HG03432 (cell line): ENCODE results near the gene RMI2.

Experiments
- ATAC-seq: cut with Tn5 transposase; IDR thresholded peaks from one replicate; pipeline ENCODE4 v1.9.1; 2021; ENCODE audit warnings: mild to moderate bottlenecking, moderate library complexity; ENCODE audit not compliant: unreplicated experiment

Gene RMI2

DNA sequence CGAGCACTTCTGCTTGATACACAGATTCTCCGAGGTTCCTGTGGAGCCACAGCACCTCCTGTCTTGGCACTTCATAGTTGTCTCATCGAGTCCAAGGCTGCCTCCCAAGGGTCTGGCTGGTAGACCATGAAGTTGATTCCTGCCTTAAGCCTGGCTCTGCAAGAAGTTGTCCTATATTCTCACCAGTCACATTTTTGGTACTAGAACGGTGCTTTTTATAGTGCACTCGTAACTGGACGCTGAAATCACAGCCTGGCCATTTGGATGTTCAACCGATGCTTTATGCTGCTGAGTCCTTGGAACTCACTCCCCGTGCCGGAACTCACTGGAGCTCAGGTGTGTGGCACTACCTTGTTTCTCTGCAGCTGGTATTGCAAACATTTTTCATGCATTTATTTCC is 35.6 kb downstream of the RMI2 start:
- no peak for ATAC-seq

DNA sequence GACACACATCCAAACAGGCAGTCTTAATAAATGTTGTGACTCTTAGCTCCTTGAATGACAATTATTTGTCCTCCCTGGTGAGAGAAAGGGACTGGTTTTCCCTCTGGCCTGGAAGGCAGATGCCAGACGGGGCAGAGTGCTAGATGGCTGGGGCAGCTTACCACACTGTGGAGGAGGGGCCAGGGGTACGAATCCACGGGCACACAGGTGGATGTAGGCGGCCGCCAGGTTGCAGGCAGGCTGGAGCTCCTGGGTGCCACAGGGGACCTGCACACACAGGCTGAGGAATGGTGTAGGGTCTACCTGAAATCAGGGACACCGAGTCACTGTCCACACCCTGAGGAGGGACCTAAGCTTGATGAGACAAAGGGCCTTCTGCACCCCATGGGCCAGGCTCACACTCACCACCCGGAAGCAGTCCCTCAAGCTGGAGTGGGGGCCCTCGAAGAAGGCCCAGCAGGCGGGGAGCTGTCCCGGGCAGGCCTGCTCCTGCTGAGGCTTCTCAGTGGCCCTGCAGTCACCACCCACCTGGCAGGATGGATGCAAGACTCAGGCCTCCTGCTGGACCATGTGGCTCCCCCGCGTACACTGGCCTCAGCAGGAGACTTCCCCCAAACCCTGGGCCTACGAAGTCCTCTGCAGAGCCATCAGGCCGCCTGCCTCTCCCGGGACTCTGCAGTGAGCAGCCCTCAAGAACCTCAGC is 38.4 kb downstream of the RMI2 start:
- ATAC-seq = no peak

DNA sequence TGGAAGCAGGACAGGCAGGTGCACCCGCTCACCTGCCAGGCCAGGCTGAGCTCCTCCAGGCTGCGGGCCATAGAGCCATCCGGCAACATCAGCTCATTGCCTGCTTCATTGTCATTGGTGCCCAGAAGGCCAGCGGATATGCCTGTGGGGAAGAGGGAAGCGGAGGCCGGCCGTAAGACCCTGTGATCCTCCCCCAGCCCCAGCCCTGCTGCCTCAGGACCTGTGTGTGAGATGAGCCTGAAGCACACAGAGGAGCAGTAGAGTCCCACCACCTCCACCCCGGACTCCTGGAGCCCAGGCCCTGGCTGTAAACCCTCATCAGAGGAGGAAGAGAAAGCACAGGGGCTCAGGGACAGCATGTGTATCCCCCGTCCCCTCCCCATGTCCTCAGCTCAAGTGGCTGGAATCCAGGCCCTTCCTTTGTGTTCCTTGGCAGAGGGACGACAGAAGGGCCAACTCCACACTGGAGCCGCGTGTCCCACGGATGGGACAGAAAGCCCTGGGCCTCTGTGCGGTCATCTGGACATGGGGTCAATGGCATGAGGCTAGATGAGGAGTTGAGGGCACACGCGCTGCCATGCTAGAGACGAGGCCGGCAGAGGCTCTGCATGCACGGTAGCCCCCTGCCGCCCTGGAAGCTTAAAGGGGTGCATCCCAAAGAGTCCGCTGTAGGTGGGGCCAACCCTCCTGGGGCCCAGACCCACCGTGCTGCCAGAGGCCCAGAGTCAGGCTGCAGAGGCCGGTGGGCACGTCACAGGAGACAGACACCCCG is 39.1 kb downstream of the RMI2 start:
- ATAC-seq = no peak

DNA sequence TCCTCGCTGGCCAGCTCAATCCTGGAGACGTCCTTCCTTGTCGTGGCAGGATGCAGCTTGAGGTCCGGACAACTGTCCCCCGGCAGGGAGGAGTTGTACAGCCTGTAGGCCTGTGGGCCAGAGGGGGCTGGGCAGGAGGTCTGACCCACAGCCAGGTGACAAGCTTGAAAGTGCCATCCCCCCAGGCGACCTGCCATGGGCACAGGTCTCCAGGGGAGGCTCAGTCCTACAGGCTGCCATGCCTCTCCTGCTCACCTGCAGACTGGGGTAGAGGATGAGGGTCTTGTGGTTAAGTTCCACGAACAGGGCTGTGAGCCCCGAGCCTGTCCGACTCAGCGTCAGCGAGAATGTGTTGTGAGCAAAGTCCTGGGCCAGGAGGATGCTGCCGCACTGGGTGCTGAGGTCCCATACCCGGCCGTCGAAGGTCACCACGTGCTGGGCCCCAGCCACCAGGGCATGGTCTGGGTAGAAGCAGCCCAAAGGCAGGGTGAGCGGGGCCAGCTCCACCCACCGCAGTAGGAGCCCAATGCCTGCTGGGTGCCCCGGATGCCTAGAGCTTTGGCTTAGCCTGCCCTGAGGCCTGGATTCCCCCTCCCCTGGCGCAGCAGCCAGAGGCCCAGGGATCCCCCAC is 39.8 kb downstream of the RMI2 start:
- ATAC-seq = no peak

DNA sequence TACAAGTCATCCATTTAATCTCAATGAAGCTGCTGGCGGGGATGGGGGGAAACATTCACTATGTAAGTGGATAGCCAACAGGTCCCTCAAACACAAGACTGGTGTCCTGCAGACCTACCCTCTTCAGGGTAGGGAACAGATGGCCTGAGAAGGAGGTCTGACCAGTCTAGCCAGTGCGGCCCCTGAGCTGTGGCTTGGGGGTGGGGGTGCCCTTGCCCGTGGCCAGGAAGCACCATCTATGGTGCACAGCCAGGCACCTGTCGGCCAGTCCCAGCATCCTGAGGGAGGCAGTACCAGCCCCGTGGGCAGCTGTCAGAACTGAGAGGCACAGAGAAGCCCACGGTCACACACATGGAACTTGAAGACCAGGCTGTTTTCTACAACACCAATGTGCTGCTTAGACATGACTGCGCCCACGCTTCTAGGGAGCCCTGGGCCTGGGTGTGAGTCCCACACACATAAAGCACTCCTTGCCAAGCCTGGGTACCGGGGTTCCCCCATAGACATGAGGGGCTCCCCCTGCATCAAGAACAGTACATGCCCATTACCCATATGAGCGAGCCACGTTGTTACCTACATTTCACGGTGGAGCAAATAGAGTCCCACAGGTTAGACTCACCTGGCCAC is 40.9 kb downstream of the RMI2 start:
- ATAC-seq = no peak

DNA sequence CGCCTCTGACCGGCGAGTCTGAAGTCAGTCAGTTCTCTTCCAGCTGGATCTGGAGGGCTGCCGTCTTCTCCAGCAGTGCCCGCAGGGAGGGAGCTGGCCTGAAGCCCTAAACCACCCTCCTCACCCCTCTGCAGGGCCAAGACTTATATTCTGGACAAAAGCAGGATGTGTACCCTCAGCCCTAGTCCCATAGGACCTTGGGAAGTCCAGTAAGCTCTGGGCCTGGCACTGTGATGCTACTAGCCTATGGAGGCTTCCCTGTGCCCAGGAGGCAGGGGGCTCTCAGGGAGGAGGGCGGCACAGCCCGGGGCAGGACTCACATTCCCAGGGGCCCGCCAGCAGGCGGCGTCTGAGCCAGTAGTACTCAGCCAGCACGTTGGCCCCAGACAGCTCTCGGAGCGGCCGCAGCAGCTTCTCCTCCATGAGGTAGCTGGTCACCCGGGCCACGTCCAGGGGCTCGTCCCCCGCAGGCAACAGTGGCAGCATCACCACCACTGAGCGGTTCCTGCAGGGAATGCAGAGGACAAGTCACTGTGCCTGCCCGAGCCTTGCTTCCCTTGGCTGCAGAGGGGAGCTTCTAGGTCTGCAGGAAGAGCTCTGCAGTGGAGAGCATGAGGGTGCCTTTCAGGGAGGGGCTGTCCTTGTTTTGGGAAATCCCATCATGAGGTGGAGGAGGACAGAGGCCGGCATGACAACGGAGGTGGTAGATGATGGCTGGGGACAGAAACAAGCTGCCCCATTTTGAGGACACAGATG is 41.7 kb downstream of the RMI2 start:
- no peak for ATAC-seq

DNA sequence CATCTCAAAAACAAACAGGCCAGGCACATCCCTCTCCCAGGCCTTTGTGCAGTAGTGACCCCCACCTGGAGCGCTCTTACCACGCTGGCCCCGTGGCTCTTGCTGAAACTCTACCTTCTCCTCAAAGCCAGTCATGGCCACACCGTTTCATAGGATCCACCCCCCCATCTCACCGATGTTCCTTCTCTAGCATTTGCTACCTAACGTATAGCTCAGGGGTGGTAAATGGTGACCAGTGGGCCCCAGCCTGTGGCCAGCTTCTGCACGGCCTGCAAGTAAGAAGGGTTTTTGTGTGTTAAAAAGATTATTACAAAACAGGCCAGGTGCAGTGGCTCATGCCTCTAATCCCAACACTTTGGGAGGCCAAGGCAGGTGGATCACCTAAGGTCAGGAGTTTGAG is 43.8 kb downstream of the RMI2 start:
- no peak for ATAC-seq

DNA sequence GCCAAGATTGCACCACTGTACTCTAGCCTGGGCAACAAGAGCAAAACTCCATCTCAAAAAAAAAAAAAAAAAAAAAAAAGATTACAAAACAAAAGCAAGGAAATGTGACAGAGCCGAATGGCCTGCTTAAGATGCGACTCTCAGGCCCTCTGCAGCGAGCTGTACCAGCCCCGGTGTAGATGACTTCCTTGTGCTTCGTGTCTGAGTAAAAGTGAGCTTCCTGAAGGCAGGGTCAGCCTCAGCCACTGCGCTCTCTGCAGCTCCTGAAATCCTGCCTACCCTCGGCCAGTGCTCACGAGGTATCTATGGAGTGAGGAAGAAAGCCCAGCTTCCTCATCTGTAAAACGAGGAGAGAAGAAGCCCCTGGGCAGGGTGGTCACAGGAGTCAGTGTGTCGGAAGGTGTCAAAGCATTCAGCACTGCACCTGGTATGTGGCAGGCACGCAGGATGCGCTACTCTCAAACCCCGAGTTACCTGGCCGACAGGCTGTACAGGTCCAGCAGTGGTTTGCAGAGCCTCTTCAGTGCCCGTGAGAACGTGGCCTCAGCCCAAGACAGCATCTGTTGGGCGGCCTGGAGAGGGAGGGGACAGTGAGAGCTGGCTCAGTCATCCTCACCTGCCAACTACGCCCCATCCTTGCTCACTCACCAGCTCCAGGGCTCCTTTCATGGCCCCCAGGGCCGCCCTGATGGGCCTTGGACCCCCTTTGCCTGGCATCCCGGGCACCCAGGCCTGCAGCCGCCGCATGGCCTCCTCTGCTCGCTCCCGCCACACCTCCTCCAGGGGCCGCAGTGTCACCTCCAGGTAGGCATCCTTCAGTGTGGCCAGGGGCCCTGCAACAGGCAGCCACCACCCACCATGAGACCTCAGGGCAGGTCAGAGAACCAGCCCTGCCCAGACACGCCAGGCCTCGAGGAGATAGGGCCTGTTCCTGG is 44.6 kb downstream of the RMI2 start:
- ATAC-seq = no peak

DNA sequence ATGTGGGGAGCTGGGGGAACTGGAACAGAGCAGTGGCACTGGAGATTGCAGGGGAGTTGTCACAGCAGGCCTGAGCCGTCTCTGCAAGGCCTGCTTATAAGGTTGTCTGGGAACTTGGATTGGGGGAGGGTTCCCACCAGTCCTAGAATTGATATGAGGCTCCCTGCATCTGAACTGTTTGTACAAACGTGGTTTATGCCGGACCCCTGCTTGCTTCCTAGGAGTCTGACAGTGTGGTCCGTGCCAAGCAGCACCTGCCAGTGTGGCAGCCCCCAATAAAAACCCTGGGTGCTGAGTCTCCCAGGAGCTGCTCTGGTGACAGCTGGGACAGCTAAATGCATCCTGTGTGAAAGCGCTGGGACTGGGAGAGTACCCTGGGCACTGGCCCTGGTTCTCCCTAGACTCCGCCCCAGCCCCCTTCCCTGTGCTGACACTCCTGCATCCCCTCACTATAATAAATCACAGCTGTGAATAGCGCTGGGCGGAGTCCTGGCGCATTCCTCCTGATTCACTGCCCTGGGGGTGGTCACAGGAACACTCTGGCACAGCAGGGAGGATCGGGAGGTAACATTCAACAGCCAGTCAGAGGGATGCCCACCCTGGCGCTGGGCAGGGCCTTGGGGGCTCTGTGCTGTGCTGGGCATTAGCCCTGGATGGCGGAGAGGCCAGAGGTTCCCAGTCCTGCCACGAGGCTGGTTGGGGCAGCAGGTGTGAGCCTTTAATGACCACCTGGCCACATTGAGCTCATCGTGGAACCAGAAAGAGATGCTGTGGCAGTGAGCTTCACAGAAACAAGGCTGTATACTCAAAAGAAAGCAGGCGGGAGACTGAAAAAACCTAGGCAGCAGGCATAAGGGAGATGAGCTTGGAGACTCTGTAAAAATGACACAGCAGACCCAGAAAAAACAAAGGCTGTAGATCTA is 45.6 kb downstream of the RMI2 start:
- ATAC-seq = no peak

DNA sequence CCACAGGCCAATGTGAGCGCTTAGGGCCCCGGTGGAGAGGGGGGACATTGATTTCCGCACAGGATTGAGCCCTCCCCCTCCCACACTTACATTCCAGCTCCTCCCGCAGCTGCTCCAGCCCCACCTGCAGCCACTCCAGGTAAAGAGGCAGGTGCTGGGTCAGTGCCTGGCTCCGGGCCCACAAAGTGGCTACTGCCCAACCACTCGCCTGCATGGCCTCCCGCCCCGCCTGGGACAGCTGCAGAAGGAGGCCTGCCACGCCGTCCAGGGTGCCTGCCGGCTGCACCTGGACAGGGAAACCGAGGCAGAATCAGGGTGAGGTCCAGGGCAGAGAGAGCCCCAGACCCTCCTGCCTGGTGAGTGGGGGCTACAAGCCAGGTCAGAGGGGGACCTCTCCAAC is 46.3 kb downstream of the RMI2 start:
- ATAC-seq = no peak

DNA sequence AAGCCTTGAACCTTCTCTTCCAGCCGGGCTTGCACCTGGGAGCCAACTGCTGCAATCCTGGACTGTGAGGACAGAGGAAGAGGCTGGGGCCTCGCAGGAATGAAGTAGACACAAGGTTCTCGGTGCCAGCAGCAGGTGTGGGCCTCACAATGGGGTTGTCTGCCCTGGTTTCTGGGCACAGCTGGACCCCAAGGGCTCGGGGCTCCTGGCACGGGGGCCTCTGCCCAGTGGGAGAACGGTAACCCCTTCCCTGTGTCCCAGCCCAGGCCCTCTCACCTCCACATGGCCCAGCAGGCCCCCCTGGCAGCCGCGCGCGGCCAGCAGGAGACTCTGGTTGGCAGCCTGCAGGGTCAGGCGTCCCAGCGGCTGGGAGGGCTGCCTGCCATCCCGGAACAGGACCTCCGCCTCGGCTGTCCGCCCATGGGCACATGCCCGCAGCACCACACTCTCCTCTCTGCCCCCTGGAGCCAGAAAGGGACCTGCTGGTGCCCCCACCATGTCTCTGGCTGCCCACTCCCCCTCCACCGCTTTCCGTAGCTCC is 46.9 kb downstream of the RMI2 start:
- no peak for ATAC-seq

DNA sequence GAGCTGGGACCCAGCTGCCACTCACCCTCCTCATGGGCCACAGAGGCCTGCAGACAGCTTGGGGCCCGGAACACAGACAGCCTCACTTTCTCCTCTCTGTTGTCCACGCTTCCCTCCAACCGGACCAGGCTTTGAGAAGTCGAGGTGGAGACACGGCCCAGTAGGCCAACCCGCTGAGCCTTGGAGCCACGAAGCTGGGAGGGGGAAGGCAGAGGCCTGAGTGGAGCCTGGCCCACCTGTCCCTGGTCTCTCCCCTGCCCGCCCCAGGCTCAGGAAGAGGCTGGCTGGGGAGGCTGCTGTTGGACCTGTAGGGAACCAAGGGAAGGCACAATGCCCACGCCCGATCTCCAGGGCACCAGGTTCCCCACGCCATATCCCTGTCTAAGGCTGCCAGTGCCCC is 48.1 kb downstream of the RMI2 start:
- ATAC-seq = no peak

DNA sequence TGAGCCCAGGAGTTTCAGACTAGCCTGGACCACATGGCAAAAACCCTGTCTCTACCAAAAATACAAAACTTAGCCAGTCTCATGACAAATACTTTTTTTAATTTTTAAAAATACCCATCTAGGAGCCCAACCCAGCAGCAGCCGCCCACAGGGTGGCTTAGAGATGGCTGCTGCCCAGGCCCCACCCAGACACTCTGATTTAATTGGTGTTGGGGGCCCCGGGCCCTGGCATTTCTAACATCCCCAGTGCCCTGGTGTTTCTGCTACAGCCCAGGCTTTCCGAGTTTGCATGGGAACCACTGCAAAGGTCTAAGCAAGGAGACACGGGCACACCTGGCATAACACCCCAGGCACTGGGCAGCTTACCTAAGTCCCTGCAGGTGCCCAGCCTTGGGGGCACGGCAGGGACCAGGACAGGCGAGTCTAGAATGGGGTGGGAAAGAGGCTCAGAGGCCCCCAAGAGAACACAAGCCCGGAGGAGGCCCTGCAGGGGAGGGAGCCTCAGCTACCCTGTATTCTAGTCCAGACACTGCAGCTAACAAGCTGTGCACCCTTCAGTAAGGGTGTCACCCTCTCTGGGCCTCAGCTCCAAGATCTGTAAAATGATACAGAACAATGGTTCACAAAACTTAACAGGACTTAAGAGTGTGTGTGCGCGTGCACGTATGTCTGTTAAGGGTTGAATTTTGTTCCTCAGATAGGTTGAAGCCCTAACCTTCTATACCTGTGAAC is 48.8 kb downstream of the RMI2 start:
- ATAC-seq = no peak

DNA sequence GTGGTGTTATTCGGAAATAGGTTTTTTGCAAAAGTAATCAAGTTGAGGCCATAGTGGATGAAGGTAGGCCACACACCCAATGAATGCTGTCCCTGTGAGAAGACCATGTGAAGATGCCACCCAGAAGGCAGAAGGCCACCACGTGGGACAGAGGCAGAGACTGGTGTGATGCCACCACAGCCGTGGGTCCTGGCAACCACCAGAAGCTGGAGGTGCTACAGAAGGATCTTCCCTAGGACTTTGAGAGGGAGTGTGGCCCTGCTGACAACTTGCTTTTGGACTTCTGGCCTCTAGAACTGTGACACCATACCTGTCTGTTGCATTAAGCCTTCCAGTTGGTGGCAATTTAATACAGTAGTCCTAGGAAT is 49.3 kb downstream of the RMI2 start:
- ATAC-seq = no peak

DNA sequence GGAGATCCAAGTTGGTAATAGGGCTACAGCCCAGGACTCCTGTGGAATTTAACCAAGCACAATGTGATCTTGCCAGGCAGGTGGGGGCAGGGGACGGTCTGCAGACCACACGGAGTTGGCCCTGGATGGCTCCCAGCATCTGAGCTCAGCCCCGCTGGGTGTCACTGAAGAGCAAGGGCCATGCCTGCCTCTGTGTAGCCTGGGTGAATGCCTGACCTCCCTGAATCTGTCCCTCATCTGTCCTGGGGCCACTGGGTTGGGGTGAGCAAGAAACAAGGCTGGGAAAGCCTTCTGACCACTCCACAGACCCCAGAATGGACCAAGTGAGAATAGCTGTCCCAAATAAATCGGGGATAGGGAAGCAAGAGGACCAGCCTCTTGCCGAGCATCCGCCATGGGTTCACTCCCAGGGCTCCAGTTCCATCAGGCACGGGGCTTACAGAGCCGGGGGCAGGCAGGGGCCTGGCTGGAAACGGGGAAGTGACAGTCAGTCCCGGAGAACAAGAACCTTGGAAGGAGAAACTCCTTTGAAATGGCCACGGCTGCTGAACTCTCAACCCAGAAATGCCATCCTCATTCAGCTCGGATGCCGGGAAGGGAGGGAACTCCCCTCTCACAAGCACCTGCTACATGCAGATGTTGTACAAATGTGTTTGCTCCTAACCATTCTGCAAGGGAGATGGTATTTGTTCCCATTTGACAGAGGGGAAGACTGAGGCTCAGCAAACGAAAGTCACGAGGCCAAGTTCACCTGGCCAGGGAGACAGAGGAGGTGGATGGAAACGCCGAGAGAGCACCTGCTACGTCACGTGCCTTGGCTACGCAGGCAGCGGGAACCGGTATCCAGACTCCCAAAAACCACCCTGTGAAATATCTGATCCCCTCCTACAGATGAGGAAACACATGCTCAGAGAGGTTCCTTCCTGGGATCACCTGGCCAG is 50.0 kb downstream of the RMI2 start:
- no peak for ATAC-seq

DNA sequence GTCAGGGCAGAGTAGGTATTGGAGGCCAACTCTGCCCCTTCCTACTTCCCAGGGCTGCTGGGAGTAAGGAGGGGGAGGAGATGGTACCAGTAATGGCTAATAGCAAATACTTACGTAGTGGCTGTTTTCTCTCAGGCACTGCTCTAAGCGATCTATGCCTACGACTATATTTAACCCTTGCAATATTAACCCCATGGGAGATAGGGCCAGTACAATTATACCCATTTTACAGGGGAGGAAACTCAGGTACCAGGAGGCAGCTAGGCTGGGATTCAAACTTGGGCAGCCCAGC is 50.6 kb downstream of the RMI2 start:
- no peak for ATAC-seq
